Activated CD4-positive, alpha-beta memory T cell treated with anti-CD3 and anti-CD28 coated beads for 36 hours (primary cell): ENCODE measurements around the gene TMA16. TPM values are rescaled to one million over a fixed set of nuclear protein-coding genes. Genes with fewer than 3 reads are reported as not detected.
"Not testable (repeated sequence)": the region's sequence is repeated elsewhere in the genome, so short reads cannot be mapped to it uniquely, and the experiment has no call there.

Experiments
- CTCF ChIA-PET: fragments of 350-600 bp; sonication (Branson Sonifier 250); formaldehyde crosslinking; loops from one replicate; lab custom pipeline; 2021; ENCODE audit warnings: antibody characterized with exemption, inconsistent platforms; lab: Charles Lee
- POLR2A ChIA-PET: fragments of 350-600 bp; sonication (Branson Sonifier 250); formaldehyde crosslinking; loops from one replicate; lab custom pipeline; 2021; ENCODE audit warnings: antibody characterized with exemption; lab: Charles Lee
- DNase-seq: peaks from one replicate; pipeline ENCODE4 v3.0.0-alpha.2; 2020
- H3K27ac Mint-ChIP-seq: one replicate; pipeline ENCODE4 v1.8.0; 2021; ENCODE audit warnings: mixed read lengths
- H3K27me3 Mint-ChIP-seq: one replicate; pipeline ENCODE4 v1.8.0; 2021; ENCODE audit warnings: mixed read lengths
- H3K36me3 Mint-ChIP-seq: one replicate; pipeline ENCODE4 v1.8.0; 2021; ENCODE audit warnings: mixed read lengths
- H3K4me1 Mint-ChIP-seq: one replicate; pipeline ENCODE4 v1.8.0; 2021; ENCODE audit warnings: low read depth, mixed read lengths
- H3K4me3 Mint-ChIP-seq: one replicate; pipeline ENCODE4 v1.8.0; 2021; ENCODE audit warnings: mild to moderate bottlenecking, mixed read lengths
- H3K9me3 Mint-ChIP-seq: one replicate; pipeline ENCODE4 v1.8.0; 2021; ENCODE audit warnings: mixed read lengths
- intact Hi-C: fragments of 100-400 bp; cut with micrococcal nuclease; formaldehyde crosslinking; loops from one replicate; pipeline ENCODE4 v1.15.1; 2023
- total RNA-seq, 2 experiments: library from RNA; stranded (reverse); gene quantifications; one replicate each; pipeline ENCODE4 v1.2.3, GENCODE V29; 2021

Gene TMA16
- total RNA-seq = 10 to 100 TPM; 46.0 to 52.0 TPM

DNA sequence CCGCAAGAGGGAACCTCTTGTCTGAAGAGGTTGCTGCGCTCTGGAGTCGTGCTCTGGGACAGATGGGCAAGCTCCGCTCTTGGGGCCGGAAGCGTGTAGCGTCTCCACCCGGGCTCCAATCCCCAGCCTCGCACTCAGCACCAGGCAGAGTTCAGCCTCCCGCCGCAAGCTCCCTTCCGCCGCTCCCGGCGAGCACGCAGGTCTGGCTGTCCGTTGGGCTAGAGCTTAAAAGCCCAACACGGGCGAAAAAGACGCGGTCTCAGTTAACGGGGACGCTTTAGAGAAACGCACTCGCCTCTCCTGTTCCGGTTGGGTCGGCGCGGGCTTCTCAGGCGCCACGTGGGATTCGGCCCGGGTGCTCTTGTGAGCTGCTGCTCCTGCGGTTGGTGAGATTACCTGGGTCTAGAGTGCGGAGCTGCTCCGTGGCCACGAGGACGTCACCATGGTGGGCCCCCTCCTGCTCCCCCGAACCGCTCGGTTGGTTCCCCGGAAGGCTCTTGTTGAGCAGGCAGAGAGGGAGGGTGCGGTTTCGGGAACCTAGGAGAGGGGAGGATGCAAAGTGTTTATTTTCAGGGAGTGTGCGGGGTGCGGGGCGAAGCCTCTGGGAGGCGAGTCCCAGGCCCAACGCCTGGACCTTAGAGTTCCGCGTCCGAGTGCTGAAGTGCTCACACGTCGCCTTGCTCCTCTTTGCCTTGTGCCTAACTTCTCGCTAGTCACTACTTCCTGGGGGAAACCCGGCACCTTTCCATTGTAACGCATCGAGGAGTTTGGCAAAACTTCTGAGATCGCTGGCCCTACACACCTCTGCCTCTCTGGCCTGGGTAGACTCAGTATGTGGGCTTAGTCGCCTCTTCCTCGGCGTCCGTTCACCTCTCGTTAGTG lies at the start of gene TMA16:
Gene TMA16, plus strand, starts transcription at position 331 of the 882 bp plus-strand sequence. Its CDS starts 112 bp downstream, at position 443.
- CTCF ChIA-PET = interaction anchor here (1.0 to 3.3 kb wide), 7 partner anchors 9 to 329 kb away, joined by 3 to 25 read pairs (median 5); no protein-coding TSS in a partner anchor
- peaks cover 27% of the 10 kb centered on the region for H3K4me1 Mint-ChIP-seq
- peaks cover 2% of the 10 kb centered on the region for H3K27me3 Mint-ChIP-seq
- peak within 1 kb of the TSS; percentile 99 for H3K4me3 Mint-ChIP-seq
- DNase-seq = peak; percentile 92
- peaks cover 14% of the 10 kb centered on the region for H3K36me3 Mint-ChIP-seq
- POLR2A ChIA-PET = interaction anchor here (0.6 to 1.5 kb wide), 10 partner anchors 14 to 333 kb away, joined by 3 to 12 read pairs (median 3); partner anchors contain the start of gene NAF1
- H3K9me3 Mint-ChIP-seq = no peaks in the 10 kb centered on the region
- intact Hi-C loops = loop anchor here (1.0 to 10.0 kb wide), 6 partner anchors 10 to 1710 kb away; partner anchors contain the start of genes KLHL2, NAF1 and TMEM192
- H3K27ac Mint-ChIP-seq = peak within 1 kb of the TSS; percentile 100

DNA sequence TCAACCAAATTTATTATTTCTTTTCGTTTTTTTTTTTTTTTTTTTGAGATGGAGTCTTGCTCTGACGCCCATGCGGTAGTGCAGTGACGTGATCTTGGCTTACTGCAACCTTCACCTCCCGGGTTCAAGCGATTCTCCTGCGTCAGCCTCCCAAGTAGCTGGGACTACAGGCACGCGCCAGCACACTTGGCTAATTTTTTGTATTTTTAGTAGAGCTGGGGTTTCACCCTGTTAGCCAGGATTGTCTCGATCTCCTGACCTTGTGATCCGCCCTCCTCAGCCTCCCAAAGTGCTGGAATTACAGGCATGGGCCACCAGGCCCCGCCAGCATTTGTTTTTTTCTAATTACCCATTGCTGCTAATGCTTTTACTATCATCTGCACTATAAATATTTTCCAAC lies 47.5 kb upstream of the TMA16 start:
- H3K4me3 Mint-ChIP-seq, H3K4me1 Mint-ChIP-seq, H3K36me3 Mint-ChIP-seq, H3K27me3 Mint-ChIP-seq, POLR2A ChIA-PET, intact Hi-C loops, H3K9me3 Mint-ChIP-seq, H3K27ac Mint-ChIP-seq, DNase-seq: not testable (repeated sequence)
- CTCF ChIA-PET = interaction anchor here (1.2 kb wide), 1 partner anchor 105 kb away, joined by 3 read pairs; no protein-coding TSS in a partner anchor

DNA sequence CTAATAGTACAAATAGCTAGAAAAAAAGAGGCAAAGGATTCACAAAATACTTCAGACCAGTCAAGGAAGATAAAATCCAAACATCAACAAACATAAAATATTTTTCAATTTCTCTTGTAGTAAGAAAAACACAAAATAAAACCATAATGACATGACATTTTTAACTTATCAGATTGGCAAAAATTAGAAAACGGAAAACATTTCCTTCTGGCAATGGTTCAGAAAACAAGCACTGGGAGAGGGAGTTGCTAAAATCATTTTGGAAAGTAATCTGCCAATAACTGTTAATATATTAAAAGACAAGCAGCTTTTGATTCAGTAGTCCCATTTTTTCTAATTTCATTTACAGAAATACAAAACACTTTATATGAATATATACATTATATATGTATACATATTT lies 47.0 kb upstream of the TMA16 start:
- peaks cover 3% of the 10 kb centered on the region for H3K27me3 Mint-ChIP-seq
- no peaks in the 10 kb centered on the region for H3K9me3 Mint-ChIP-seq
- no peak overlapping the region for H3K27ac Mint-ChIP-seq
- H3K4me3 Mint-ChIP-seq = no peak overlapping the region
- no peak for DNase-seq
- no peaks in the 10 kb centered on the region for H3K4me1 Mint-ChIP-seq
- intact Hi-C loops = no loop called here
- ChIA-PET POLR2A (no interaction called here), CTCF (no interaction called here)
- no peaks in the 10 kb centered on the region for H3K36me3 Mint-ChIP-seq

DNA sequence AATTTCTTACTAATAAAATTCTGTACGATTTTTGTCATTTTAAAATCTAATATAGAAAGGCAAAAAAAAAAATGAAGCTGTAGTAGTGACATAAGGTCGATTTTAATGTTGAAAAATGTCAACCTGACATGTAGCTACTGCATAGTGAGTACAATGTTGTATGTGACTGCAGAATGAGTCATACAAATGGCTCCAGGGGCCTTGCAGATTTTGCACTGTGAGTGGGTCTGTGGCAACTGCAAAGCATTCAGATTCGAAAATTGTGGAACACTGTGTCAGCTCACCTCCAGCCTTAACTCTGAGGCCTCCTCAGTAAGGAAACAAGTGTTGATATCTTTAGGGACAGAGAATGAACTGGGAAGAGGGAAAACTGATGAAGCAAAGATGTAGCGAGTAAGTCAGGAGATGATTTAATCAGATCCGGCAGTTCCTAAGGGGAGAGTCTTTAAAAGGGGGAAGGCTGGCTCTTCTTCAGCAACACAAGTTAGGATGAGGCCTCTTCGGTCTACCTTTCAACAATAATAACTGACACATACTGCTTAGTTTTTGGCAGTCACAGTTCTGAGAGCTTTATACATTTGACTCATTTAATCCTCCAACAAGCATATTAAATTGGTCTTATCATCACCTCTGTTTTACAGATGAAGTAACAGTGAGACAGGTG lies 45.8 kb upstream of the TMA16 start:
- Mint-ChIP-seq H3K4me3 (no peak overlapping the region), H3K27ac (no peak overlapping the region), H3K9me3 (no peaks in the 10 kb centered on the region), H3K36me3 (no peaks in the 10 kb centered on the region), H3K27me3 (peaks cover 3% of the 10 kb centered on the region), H3K4me1 (no peaks in the 10 kb centered on the region)
- intact Hi-C loops = no loop called here
- DNase-seq = no peak
- ChIA-PET CTCF (interaction anchor here (0.6 to 1.4 kb wide), 4 partner anchors 10 to 112 kb away, joined by 3 read pairs; no protein-coding TSS in a partner anchor), POLR2A (no interaction called here)

DNA sequence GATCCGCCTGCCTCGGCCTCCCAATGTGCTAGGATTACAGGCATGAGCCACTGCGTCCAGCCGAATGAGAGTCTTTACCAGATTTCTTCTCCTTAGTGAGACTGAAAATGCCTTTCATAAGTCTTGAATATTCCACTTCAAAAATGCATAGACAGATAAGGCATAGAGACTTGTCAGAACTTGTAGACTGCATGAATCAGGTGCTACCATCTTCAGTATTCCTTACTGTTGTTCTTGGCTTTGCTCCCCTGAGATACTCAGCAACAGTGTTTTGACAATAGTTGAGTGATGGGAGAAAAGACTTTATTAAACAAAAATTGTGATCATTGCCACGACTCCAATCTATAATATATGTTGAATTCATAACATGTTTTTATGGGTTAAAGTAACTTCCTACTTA lies 31.9 kb upstream of the TMA16 start:
- H3K4me3 Mint-ChIP-seq = no peak overlapping the region
- H3K27me3 Mint-ChIP-seq = peaks cover 2% of the 10 kb centered on the region
- intact Hi-C loops = no loop called here
- no peaks in the 10 kb centered on the region for H3K36me3 Mint-ChIP-seq
- no peak overlapping the region for H3K27ac Mint-ChIP-seq
- no peaks in the 10 kb centered on the region for H3K4me1 Mint-ChIP-seq
- DNase-seq = no peak
- ChIA-PET POLR2A (no interaction called here), CTCF (no interaction called here)
- H3K9me3 Mint-ChIP-seq = no peaks in the 10 kb centered on the region

DNA sequence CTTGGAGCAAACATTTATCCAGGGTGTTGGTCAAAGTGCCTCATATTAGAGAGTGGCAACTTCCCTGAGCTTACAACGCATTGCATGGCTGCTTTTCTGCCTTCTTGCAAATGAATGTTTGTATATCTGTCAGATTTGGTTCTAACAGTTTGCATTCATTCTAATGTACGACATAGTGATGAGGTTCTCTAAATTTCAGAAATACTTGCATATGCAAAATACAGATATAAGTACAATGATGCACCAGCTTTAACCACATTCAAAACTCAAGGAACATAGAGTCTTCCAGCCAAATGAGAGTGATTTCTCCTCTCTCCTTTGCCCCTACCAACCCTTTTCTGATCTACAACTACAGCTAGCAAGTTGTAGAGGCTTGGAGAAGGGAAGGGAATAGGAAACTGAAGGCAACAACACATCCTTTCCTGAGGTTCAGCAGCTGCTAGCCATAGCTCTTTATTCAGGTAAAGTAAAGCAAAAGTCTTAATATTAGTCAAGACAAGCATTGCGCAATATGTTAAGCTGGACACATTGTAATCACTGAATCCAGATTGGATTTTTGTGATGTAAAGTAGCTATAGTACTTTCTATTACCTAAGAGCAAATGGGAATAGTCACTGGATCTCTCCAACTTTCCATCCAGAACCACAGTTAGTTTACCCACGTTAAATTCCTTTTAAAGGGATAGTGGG lies 27.3 kb upstream of the TMA16 start:
- no peak for DNase-seq
- POLR2A ChIA-PET = no interaction called here

DNA sequence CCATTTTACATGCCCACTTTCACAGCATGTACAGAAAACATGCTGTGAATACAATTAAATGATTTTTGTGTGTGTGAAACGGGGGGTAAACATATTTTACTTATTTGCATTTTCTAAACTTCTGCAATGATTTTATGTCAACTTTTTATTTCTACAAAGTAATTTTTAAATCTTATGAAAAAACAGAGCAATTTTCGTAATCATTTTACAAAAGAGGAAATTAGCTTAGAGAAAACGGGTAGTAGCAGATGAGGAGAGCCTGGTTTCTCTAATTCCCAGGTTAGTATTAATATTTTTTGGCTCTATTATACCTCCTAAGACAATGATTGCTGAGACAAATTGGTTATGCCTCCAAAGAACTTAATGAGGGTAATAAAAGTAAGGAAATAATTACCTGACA lies 24.1 kb upstream of the TMA16 start:
- DNase-seq = no peak
- ChIA-PET POLR2A (no interaction called here), CTCF (no interaction called here)
- no peaks in the 10 kb centered on the region for H3K36me3 Mint-ChIP-seq
- H3K27ac Mint-ChIP-seq = no peak overlapping the region
- peaks cover 6% of the 10 kb centered on the region for H3K27me3 Mint-ChIP-seq
- H3K9me3 Mint-ChIP-seq = no peaks in the 10 kb centered on the region
- H3K4me3 Mint-ChIP-seq = no peak overlapping the region
- no peaks in the 10 kb centered on the region for H3K4me1 Mint-ChIP-seq
- intact Hi-C loops = no loop called here

More for the DNA sequence above, 27.3 kb upstream of the TMA16 start:
- no peaks in the 10 kb centered on the region for H3K4me1 Mint-ChIP-seq
- no peak overlapping the region for H3K27ac Mint-ChIP-seq
- peaks cover 3% of the 10 kb centered on the region for H3K27me3 Mint-ChIP-seq
- CTCF ChIA-PET = no interaction called here
- no peak overlapping the region for H3K4me3 Mint-ChIP-seq
- no peaks in the 10 kb centered on the region for H3K9me3 Mint-ChIP-seq
- intact Hi-C loops = no loop called here
- no peaks in the 10 kb centered on the region for H3K36me3 Mint-ChIP-seq

DNA sequence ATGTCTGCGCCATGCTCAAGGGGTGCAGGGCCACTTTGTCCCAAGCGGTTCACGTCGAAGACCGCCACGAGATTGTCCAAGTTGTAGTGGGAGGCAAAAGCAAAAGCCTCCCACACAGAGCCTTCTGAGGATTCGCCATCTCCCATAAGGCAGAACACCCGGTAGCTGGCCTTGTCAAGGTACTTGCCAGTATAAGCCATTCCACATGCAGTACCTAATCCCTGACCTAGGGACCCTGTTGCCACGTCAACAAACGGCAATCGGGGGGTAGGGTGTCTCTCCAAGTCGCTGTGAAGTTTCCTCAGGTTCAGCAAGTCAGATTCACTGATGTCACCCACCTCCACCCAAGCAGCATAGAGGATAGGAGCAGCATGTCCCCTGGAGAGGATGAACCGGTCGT lies 21.4 kb upstream of the TMA16 start:
- no peak overlapping the region for H3K4me3 Mint-ChIP-seq
- intact Hi-C loops = no loop called here
- no peaks in the 10 kb centered on the region for H3K36me3 Mint-ChIP-seq
- H3K4me1 Mint-ChIP-seq = no peaks in the 10 kb centered on the region
- H3K9me3 Mint-ChIP-seq = no peaks in the 10 kb centered on the region
- ChIA-PET CTCF (no interaction called here), POLR2A (no interaction called here)
- H3K27ac Mint-ChIP-seq = no peak overlapping the region
- H3K27me3 Mint-ChIP-seq = peaks cover 7% of the 10 kb centered on the region
- DNase-seq = no peak

DNA sequence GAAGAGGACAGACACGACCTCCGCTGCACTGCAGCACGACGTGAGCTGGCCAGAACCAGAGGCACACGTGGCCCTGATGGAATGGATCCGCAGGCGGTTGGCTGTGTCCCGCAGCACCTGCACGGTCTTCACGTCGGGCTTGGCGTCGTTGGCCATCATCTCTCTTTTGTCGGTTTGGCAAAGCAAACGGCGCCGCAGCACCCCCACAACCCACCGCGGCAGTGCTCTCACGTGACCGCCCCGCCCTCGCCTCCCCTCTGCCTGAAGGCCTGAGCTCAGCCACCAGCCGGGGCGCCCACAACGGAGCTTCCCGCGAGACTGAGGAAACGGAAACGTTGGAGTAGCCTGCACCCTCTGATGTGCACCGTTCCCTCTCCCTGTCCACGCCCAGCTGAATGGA lies 20.9 kb upstream of the TMA16 start, which contains the start of gene TKTL2:
Gene TKTL2, minus strand, starts transcription at position 179 of the 400 bp plus-strand sequence. Its CDS starts 20 bp downstream, at position 159.
- Mint-ChIP-seq H3K27me3 (peaks cover 7% of the 10 kb centered on the region), H3K9me3 (no peaks in the 10 kb centered on the region), H3K27ac (no peak within 1 kb of the TSS), H3K4me3 (no peak within 1 kb of the TSS), H3K4me1 (no peaks in the 10 kb centered on the region), H3K36me3 (no peaks in the 10 kb centered on the region)
- intact Hi-C loops = no loop called here
- POLR2A ChIA-PET = no interaction called here
- CTCF ChIA-PET = no interaction called here
- no peak for DNase-seq

DNA sequence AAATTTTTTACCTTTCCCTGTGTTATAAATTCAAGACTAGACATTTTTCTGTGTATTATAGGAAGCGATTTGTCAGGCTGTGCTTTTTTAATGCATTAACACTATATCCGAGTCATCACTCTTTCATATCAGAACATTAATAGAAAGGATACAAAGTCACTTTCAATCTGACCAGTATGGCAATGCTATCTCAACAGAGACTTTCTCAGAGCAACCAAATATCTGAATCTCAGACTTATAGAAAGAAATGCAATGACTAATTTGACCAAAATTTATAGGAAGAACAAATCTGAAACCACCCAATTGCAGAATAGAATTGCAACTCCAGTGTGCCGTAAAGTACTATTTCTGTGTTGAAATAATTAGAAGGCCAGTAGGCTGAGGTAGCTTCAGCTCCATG lies 20.5 kb upstream of the TMA16 start:
- no peak overlapping the region for H3K4me3 Mint-ChIP-seq
- H3K27ac Mint-ChIP-seq = no peak overlapping the region
- H3K4me1 Mint-ChIP-seq = no peaks in the 10 kb centered on the region
- H3K9me3 Mint-ChIP-seq = no peaks in the 10 kb centered on the region
- H3K36me3 Mint-ChIP-seq = no peaks in the 10 kb centered on the region
- intact Hi-C loops = no loop called here
- ChIA-PET POLR2A (interaction anchor here (1.0 kb wide), 1 partner anchor 20 kb away, joined by 3 read pairs; no protein-coding TSS in a partner anchor), CTCF (interaction anchor here (0.8 kb wide), 1 partner anchor 701 kb away, joined by 3 read pairs; no protein-coding TSS in a partner anchor)
- DNase-seq = no peak
- peaks cover 7% of the 10 kb centered on the region for H3K27me3 Mint-ChIP-seq

DNA sequence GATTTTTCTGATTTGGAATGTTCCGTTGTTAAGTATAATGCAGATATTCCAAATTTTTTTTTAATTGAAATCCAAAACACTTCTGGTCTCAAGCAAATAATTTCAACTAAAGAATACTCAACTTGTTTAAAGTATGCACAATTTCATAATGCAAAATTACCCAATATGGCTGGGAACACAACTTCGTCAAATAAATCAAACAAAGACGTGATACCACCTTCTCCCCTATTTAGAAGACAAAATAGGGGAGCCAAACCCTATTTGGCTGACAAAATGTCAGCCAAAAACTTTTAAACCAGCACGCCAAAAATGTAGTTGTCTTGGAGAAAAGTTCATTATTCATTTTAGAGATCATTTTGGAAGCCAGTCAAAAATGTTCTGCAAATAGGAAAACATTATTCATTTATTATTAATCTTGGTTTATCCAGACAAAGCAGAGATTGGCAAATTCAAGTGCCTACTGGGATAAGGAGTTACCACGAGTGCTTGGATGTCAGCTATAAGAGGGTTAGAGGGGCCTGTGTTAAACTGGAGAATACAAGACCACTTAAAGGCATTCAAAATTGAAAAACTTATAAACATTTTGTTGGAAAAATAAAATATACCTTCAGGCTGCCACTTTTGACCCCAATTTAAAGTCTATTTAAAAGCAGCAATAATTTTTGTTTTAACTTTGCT lies 17.6 kb upstream of the TMA16 start:
- H3K36me3 Mint-ChIP-seq = no peaks in the 10 kb centered on the region
- H3K4me1 Mint-ChIP-seq = no peaks in the 10 kb centered on the region
- POLR2A ChIA-PET = no interaction called here
- H3K27ac Mint-ChIP-seq = no peak overlapping the region
- H3K4me3 Mint-ChIP-seq = no peak overlapping the region
- H3K9me3 Mint-ChIP-seq = no peaks in the 10 kb centered on the region
- CTCF ChIA-PET = no interaction called here
- peaks cover 6% of the 10 kb centered on the region for H3K27me3 Mint-ChIP-seq
- intact Hi-C loops = no loop called here
- no peak for DNase-seq
